Trophoblast cell (in vitro differentiated cells and primary cell): ENCODE results near the gene CFAP52.

ENCODE experiments used
- DNase-seq, 2 donors: peaks; one replicate each; pipeline ENCODE4 v3.0.0-alpha.2; 2016
- H2AFZ ChIP-seq: 2 replicates; pipeline ENCODE4 v1.6.1; 2013; ENCODE audit warnings: low read length, moderate library complexity, mild to moderate bottlenecking; ENCODE audit not compliant: insufficient read depth, poor library complexity
- H2AK5ac ChIP-seq: 2 replicates; pipeline ENCODE4 v1.6.1; 2013; ENCODE audit warnings: mild to moderate bottlenecking, low read length
- H2BK120ac ChIP-seq: 2 replicates; pipeline ENCODE4 v1.6.1; 2013; ENCODE audit warnings: low read length, mild to moderate bottlenecking, moderate library complexity; ENCODE audit not compliant: insufficient read depth, poor library complexity
- H2BK12ac ChIP-seq: 2 replicates; pipeline ENCODE4 v1.6.1; 2013; ENCODE audit warnings: mild to moderate bottlenecking, low read length, moderate library complexity
- H2BK5ac ChIP-seq: 2 replicates; pipeline ENCODE4 v1.6.1; 2013; ENCODE audit warnings: low read length, low read depth, moderate library complexity, mild to moderate bottlenecking; ENCODE audit not compliant: poor library complexity
- H3K14ac ChIP-seq: 2 replicates; pipeline ENCODE4 v1.6.1; 2013; ENCODE audit warnings: mild to moderate bottlenecking, low read length
- H3K18ac ChIP-seq: 2 replicates; pipeline ENCODE4 v1.6.1; 2013; ENCODE audit warnings: mild to moderate bottlenecking, low read length
- H3K23ac ChIP-seq: 2 replicates; pipeline ENCODE4 v1.6.1; 2013; ENCODE audit warnings: low read length
- H3K27ac ChIP-seq: 2 replicates; pipeline ENCODE4 v1.5.1; 2013; ENCODE audit warnings: low read depth, mild to moderate bottlenecking, inconsistent platforms, low read length, moderate library complexity
- H3K27me3 ChIP-seq: 2 replicates; pipeline ENCODE4 v1.6.1; 2013; ENCODE audit warnings: inconsistent platforms, mild to moderate bottlenecking, low read length, moderate library complexity; ENCODE audit not compliant: insufficient read depth
- H3K36me3 ChIP-seq, 2 experiments: 1 replicate in 1 of 2; 2 replicates in 1 of 2; pipeline ENCODE4 v1.6.1; 2013; ENCODE audit warnings: low read length in 2 of 2, mild to moderate bottlenecking in 2 of 2, moderate library complexity in 1 of 2; ENCODE audit not compliant: insufficient read depth in 2 of 2, control insufficient read depth in 1 of 2
- H3K4ac ChIP-seq: 2 replicates; pipeline ENCODE4 v1.6.1; 2013; ENCODE audit warnings: low read depth, mild to moderate bottlenecking, low read length, moderate library complexity
- H3K4me1 ChIP-seq, 2 experiments: 1 replicate in 1 of 2; 2 replicates in 1 of 2; pipeline ENCODE4 v1.6.1; 2013; ENCODE audit warnings: low read length in 2 of 2, mild to moderate bottlenecking in 2 of 2, moderate library complexity in 1 of 2; ENCODE audit not compliant: insufficient read depth in 2 of 2, control insufficient read depth in 1 of 2
- H3K4me2 ChIP-seq: 2 replicates; pipeline ENCODE4 v1.6.1; 2013; ENCODE audit warnings: inconsistent platforms, mild to moderate bottlenecking, low read length, moderate library complexity
- H3K4me3 ChIP-seq: 2 replicates; pipeline ENCODE4 v1.5.1; 2013; ENCODE audit warnings: mild to moderate bottlenecking, low read depth, low read length, inconsistent platforms
- H3K79me1 ChIP-seq: one replicate; pipeline ENCODE4 v1.6.1; 2013; ENCODE audit warnings: low read length
- H3K79me2 ChIP-seq: 2 replicates; pipeline ENCODE4 v1.6.1; 2013; ENCODE audit warnings: low read length, mild to moderate bottlenecking; ENCODE audit not compliant: control insufficient read depth, insufficient read depth, poor library complexity
- H3K9ac ChIP-seq: 2 replicates; pipeline ENCODE4 v1.6.1; 2013; ENCODE audit warnings: mild to moderate bottlenecking, low read length
- H3K9me3 ChIP-seq: 2 replicates; pipeline ENCODE4 v1.6.1; 2013; ENCODE audit warnings: low read depth, mild to moderate bottlenecking, control low read depth, inconsistent platforms, low read length; ENCODE audit not compliant: insufficient read depth
- H4K12ac ChIP-seq: 2 replicates; pipeline ENCODE4 v1.6.1; 2013; ENCODE audit warnings: low read depth, mild to moderate bottlenecking, low read length, moderate library complexity
- H4K8ac ChIP-seq: 2 replicates; pipeline ENCODE4 v1.6.1; 2013; ENCODE audit warnings: low read depth, mild to moderate bottlenecking, low read length, moderate library complexity
- H4K91ac ChIP-seq: one replicate; pipeline ENCODE4 v1.6.1; 2013; ENCODE audit warnings: low read depth, mild to moderate bottlenecking, low read length, moderate library complexity
- WGBS: extraction: QIAGEN DNeasy Blood & Tissue Kit; methylation state at CpG from one replicate; pipeline ENCODE4 v1.1.7; 2013; ENCODE audit warnings: missing lambda C conversion rate; ENCODE audit not compliant: insufficient read length, insufficient coverage; ENCODE audit errors: extremely low coverage; 5-methylcytosine and 5-hydroxymethylcytosine counted together

The CFAP52 gene

GRCh38 chr17:9684955-9685621 is 108.6 kb downstream of the CFAP52 start:
- no peaks in the 10 kb centered on the region for H3K27me3 ChIP-seq
- H3K9me3 ChIP-seq = peaks cover 4% of the 10 kb centered on the region
- no peak overlapping the region for H3K18ac ChIP-seq
- peaks cover 28 to 39% of the 10 kb centered on the region in 2 experiments for H3K36me3 ChIP-seq
- H4K12ac ChIP-seq = no peak overlapping the region
- H3K27ac ChIP-seq = no peak overlapping the region
- WGBS = no CpG with 5 or more reads among the region's 10 CpGs
- H3K9ac ChIP-seq = no peak overlapping the region
- H2BK12ac ChIP-seq = no peak overlapping the region
- no peak overlapping the region for H2AFZ ChIP-seq
- H3K79me1 ChIP-seq = no peaks in the 10 kb centered on the region
- H2BK5ac ChIP-seq = no peak overlapping the region
- H3K4me1 ChIP-seq = no peaks in the 10 kb centered on the region
- H4K8ac ChIP-seq = no peak overlapping the region
- H3K23ac ChIP-seq = no peak overlapping the region
- H3K14ac ChIP-seq = no peak overlapping the region
- DNase-seq = no peak
- no peaks in the 10 kb centered on the region for H3K79me2 ChIP-seq
- H3K4me3 ChIP-seq = no peak overlapping the region
- H3K4me2 ChIP-seq = no peak overlapping the region
- no peak overlapping the region for H3K4ac ChIP-seq
- no peak overlapping the region for H2BK120ac ChIP-seq
- no peak overlapping the region for H2AK5ac ChIP-seq
- no peak overlapping the region for H4K91ac ChIP-seq
